Activated effector memory CD4-positive, alpha-beta T cell treated with Interleukin-2 at 50 U/mL for 16 hours (primary cell): Measurements from ENCODE around the gene ASTN1.

Experiments
- DNase-seq: peaks from one replicate; pipeline ENCODE4 v3.0.0-alpha.2; 2020

Gene ASTN1

DNA sequence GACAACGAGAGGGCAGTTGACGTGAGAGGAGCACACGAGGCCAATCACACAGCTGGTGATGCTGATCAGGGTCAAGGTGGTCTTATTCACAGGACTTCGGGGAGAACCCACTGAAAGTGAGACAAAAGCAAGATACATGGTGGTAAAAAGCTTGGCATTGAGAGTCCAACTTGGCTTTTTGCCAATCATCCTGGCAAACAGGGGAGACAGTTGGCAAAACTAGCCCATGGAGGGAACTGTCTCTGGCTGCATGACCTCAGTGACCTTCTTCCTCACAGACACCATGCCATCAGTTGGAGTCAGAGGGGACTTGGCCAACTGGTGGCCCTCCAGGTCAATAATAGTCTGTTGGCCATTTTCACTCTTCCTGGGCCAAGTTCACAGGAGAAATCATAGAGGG lies 139.9 kb downstream of the ASTN1 start:
- DNase-seq: no peak

DNA sequence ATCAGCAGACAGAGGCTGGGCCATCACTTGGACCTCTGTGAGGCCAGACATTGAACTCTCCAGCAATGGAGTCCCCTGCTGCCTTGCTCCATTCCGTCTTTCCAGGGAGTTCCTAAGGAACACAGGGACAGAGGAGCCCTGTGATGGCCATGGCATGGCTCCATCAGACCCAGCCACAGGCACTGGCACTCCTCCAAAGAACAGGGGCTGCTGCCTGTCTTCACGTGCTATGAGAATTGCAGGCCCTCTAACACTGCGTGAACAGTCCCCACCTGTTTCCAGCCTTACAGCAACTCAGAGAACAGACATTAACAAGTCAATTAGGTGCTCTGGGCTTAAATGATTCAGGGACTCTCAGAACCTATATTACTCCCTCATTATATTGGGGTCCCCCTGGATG lies 140.8 kb downstream of the ASTN1 start:
- DNase-seq: no peak

DNA sequence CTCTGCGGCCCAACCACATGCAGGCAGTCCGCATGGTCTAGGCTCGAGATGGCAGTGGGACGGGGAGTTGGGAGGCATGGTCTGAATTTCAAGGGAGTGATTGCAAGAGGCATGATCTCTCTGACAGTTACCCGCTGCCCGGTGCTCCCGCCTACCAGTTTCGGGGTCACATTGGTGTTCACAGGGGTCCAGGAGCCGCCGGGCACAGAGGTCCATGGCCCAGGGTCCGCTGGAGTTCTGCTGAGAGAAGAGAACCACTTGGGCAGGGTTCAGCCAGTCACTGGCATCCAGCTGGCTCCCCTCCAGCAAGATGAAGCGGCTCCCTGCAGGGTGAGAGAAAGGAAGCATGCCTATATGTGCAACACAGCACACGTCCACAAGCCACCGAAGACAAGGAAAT lies 141.3 kb downstream of the ASTN1 start:
- no peak for DNase-seq

DNA sequence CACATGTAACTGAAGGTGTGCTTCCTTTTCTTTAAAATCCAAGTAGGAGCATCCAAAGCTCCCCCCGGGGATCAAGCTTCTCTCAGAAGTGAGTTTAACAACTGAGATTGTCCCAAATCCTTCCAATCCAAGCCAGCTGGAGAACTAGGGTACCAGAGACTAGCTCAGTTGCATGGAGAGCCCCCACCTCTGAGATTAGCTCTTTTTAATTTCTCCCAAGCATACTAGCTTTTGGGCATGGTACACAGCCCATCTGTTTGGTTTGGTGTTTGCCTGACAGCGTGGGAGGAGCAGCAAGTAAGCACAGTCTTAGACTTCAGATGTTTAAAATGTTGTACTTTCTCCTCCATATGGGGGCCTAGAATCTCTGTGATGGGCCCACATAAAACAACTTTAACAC lies 142.8 kb downstream of the ASTN1 start:
- DNase-seq: no peak

DNA sequence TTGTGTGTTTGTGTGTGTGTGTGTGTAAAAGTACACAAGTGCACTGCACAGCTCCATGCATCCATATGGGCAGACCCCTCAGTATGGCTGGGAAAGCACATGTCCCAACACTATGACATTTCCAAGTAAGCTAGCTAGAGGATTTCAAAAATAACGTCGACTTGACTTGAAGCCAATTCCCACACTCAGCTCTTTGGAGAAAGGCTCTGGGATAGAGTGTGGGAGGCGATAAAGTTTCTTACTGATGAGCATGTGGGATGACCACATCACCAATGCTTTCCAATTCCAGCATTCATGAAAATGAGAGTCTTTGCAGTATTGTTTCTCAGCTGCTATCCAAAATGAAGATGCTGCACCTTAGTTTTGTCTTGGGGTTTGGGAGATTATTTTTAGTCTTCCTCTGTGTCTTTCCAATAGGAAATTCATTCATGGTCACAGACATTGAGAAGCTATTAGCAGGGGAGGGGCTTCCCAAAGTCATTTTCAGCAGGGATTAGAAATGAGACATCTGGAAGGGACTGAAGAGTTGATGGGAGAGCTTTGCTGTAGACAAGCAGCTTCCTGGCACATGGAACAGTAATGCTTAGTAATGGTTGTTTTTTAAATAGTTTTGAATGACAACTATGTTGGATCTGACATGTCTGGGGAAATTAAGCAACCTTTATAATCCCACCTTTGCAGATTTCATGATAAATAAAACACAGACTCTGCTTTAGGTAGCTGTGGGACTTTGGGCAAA lies 143.5 kb downstream of the ASTN1 start:
- no peak for DNase-seq

DNA sequence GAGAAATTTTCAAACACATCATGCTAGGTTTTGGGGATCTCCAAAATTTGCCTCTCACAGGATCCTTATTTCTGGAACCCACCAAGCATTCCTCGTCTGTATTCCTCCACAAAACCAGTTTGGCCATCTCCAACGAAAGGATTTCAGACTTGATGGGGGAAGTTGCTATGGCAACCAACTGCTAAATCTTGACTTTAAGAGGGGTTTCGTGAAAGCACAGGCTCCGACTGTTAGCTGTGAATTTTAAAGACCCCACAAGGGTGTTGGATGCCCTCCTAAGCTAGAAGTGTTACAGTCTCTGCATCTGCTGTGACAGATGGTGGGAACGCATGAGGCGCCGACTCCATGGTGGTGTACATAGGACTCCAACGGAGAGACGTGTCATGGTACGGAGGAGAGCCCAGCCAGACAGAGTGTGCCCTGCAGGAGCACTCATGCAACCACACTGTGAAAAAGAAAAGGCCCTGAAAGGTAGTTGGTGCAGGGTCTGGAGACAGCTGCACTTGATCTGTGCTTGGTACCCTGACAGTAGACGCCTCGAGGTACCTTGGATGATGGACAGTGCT lies 147.1 kb downstream of the ASTN1 start:
- no peak for DNase-seq

DNA sequence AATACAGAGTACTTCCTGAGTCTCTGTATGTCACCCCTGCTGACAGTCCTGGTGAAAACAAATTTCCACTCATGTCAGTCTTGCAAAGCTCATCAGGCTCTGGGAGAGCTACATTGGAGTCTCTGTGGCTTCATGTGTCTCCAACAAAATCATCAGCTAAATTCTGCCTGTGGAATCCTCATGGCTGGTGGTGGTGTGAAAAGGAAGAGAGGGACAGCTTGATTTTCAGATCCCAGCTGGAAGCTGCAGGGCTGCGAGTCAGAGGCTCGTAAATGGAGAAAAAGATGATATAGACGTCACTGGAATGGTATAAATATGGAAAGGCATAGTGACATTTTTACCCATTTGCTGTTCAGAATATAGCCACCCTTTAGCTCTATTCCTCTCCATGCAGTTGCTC lies 150.2 kb downstream of the ASTN1 start:
- no peak for DNase-seq

DNA sequence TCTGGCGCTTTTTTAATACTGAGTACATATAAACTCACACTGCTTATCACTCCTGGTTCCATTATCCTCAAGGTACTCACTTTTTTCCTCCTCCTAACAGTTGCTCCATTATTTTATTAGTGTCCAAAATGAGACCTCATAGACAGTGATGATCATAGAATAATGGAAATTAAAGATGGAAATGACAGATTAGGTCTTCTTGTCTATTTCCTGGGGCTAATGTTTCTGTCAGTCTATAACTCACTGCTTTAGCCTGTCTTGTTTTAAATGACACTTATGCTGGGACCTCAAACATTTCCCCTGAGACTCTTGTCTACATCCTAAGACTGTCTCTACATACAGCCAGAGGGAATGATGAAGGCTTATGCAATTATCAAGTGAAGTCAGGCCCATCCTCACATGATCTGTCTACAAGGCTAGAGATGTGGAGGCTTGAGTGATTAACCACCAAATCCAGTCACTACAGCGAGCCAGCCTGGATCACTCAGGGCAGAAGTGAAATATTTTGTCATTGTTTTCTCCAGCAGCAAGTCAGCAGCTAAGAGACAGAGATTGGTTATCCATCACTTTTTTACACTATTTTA lies 152.1 kb downstream of the ASTN1 start:
- DNase-seq: no peak

DNA sequence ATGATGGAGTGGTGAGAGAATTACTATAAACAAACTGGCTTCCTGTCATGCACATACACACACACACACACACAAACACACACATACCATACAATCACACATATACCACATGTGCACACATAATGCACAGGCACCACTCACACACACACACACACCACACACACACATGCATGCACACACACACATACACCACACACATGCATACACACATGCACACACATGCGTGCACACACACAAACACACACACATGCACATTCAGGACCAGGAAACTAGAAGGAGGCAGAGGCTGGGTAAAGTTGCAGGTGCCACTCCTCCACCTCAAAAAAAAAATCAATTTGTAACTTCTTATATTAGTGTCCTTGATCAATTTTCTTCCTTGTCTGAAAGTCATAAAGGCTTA lies 153.0 kb downstream of the ASTN1 start:
- DNase-seq: no peak

DNA sequence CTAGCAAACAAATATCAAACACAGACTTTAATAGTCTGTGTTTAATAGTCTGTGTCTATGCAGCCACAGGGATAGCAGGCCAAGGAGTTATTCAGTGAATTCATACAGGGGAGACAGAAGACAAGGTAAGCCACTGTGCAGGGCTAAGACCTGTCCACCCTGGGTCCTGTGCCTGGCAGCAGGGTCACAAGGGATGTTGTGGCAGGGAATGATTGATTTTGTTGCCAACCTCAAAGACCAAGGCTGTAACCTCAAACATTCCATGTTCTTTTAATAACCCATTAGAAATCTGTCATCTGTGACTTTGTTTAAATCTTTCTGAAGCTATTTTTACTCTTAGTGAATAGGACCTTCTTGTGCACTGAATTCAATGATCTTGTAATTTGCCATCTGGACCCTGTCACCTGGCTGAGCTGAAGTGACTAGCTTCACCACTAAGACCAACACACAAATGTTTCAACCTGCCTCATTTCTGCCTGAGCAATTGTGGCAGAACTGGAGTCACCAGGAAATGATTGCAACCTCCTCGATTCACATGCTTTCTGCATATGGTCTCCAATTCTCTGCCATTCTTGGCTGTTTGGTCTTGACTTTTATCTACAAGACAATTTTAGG lies 154.2 kb downstream of the ASTN1 start:
- DNase-seq: no peak

DNA sequence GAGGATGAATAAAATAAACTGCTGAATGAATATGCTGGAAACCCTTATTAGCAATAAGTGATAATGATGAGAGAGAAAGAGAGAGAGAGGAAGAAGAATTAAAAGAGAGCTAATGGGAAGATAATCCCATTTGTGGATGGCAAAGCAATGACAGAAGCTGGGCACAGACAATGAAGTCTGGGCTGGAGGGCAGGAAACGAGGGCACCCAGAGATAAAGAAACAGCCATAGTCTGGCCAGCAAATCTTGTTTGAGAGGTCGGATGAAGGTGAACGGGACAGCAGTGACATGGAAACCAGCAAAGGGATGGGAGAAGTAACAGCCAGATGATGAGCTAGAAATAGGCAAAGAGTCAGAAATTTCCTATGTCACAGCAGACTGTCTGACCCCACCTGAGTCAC lies 155.9 kb downstream of the ASTN1 start:
- no peak for DNase-seq

DNA sequence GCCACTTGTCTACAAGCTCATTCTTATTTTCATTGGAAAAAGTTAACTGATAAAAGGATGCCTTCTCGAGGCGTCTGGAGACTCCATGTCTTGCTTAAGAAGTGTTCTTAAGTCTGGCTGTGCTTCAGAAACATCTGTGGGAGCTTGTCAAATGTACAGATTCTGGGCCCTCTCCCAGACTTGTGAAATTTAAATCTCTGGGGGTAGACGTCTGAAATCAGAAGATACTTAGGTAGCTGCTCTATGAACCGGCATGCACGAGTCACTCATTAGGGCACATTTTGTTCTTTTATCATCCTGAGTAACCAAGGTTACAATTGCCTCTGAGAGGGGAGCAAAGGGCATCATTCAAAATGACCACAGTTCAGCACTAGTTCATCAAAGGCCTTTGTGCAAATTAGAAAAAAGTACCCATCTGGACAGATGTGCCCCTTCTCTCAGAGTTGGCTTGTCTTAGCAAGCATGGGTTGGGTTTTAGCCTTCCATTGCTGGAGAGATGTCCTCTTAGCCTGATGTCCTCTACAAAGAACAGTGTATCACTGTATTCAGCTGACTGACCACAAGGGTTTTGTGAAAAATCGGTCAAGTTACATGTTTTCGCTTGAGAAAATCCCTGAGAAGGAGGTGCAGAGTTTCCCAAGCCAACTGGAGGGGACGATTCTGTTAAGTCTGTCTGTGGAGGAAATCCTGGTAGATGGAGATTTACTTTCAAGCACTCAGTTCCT lies 156.9 kb downstream of the ASTN1 start:
- no peak for DNase-seq

DNA sequence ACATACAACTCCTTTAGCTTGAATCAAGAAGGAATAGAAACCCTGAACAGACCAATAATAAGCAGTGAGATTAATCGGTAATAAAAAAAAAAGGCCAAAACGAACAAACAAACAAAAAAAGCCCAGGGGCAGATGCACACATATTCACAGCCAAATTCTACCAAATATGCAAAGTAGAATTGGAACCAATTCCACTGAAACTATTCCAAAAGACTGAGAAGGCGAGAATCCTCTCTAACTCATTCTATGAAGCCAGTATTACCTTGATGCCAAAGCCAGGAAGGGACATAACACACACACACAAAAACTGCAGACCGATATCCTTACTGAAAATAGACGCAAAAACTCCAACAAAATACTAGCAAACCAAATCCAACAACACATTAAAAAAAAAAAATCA lies 161.6 kb downstream of the ASTN1 start:
- no peak for DNase-seq

DNA sequence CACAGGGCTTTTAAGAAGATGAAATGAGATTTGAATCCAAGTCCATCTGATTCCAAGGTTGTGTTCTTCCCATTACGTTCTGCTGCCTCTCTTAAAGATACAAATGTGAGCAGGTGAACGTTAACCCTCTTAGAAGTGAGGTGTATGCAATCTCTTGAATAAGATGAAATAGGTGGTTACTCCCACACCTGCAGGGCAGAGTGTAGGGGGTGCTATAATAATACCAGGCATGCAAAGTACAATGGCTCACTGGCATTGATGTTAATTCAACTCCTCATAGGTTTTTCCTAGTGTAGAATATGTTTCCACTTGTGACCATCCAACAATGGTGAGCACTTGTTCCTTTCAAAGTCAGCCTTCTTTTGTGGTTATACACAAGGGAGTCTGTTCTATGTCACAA lies 163.0 kb downstream of the ASTN1 start:
- no peak for DNase-seq

DNA sequence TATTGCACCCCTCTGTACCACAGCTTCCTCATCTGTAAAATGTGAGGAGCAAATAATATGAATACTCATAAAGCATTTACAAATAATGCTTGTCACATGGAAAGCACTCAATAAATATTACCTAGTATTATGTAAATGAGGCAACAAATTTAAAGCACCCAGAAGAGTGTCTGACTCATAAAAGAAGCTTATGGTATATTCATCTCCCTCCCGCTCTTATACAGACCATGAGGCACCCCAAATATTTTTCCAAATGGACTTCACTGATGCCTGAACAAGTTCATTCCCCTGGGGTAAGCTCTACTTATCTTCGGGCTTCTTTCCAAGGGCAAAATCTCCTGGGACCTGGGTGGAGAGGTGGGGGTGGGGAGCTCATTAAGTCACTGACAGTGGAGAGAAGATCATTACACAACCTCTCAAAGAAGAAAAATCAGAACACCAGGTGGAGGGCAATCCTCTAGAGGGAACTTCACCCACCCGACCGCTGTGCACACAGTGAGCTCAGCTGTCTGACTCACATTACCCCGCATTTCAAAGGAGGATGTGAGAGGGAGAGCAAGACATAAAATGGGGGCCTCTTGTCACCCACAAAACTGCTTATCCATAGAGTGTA lies 166.2 kb downstream of the ASTN1 start:
- no peak for DNase-seq

DNA sequence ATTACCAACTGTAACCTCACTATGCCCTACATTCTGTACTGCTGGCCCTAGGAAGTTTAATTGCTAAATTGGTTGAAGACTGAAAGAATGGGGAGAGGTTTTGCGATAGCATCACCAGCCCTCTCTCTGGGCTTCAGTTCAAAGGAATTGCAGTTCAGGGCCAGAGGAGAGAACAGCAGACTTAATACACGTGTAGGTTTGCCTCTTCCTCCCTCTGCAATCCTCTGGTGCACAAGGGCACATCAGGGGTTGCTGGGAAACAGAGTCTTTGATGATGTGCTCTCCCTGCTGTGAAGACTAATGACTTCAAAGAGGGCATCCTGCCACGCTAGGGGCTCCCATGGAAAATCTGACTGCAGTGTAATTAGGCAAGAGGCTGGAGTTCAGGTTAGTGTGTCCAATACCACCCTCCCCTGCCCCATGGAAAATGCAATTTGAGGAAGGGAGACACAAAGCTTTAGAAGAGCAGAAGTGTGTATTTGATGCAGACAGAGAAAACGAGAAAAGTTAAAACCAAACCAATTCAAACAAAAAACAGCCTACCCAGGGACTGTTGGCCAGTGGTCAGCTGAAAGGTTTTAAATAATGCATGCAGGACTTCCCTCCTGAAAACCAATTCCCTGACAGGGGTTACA lies 167.9 kb downstream of the ASTN1 start:
- DNase-seq: no peak

DNA sequence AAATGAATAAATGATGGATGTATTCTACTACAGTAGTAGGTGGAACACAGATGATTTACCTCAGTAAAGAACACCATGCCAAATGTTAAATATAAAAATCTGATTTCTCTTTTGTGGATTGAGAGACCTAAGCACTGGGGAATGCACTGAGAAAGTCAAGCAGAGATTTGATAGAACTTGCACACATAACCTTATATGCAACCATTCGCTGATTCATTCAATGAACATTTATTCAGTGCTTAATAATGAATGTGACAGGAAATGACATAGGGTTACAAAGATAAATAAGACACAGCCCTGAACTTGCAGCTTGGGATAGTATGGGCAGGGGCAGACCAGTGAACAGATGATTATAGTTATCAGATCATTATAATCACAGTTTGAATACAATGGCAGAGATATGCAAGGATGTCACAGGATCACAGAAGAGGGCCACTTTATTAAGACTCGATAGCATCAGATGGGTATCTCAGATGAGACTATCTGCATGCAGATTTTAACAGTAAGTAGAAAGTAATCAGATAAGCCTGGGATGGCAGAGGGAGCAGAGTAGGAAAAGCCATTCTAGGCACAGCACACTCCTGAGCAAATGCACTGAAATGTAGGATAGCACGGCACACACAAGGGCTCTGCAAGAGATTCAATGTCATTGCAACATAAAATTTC lies 169.4 kb downstream of the ASTN1 start:
- no peak for DNase-seq

DNA sequence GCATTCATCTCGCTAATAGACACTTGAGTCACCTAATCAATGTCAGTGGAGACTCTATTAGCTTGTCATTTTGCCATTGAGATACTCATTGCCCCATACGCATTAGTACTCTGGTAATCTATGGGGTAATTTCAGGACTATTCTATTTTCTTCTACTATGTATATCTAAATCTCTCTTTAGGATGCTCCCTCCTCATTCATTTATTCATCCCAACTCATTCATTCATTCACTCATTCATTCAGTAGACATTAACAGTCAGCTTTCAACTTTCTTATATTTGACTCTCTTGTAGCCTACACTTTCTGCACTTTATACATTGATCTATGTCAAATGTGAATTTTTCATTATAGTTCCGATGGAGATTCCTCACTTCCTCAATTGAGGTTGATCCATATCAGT lies 170.9 kb downstream of the ASTN1 start:
- DNase-seq: no peak

DNA sequence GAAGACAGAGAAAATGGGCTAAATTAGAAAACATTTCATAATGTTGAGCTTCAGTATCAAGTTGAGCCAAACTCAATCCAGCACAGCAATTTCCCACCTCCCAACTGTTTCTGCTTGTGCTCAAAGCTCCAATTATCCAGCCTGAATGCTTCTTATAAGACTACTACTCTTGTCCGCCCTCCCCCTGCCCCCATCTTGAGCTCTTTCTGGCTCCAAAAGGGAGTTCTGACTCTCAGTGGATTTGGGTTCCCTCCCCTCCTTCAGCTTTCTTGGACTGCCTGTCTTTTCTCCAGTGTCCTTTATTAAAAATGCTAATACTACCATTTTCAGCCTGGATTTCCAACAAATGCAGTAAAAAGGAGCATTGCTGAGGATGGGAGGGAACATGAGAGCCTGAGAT lies 174.8 kb downstream of the ASTN1 start:
- no peak for DNase-seq

DNA sequence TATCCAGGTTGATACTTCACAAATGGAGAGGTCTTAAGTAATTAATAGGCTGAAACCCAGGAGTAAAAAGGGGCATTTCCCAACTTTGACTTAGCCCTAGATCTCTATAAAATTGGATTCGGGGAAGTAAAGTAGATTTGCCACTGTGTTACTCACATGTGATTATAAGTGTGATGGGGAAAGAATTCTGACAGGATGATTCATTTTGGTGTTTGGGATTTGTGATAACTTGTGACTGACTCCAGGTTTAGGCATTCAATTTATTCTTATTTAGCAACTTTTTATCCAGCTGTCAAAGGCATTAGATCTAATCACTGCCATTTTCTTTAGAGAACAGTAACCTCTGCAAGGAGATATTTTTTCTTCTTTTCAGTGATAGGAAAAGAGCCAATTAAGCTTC lies 175.5 kb downstream of the ASTN1 start:
- no peak for DNase-seq

DNA sequence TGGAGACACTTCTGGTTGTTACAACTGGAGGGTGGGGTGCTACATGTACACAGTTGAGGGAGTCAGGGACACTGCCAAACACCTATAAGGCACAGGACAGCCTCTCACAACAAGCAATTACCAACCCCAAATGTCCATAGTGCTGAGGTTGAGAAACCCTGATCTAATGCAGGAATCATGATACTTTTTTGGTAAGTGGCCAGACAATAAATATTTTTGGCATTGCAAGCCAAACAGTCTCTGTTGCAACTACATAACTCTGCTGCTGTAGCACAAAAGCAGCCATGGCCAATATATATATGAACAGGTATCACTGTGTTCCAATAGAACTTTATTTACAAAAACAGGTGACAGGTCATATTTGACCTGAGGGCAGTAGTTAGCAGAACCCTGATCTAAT lies 177.5 kb downstream of the ASTN1 start:
- no peak for DNase-seq

DNA sequence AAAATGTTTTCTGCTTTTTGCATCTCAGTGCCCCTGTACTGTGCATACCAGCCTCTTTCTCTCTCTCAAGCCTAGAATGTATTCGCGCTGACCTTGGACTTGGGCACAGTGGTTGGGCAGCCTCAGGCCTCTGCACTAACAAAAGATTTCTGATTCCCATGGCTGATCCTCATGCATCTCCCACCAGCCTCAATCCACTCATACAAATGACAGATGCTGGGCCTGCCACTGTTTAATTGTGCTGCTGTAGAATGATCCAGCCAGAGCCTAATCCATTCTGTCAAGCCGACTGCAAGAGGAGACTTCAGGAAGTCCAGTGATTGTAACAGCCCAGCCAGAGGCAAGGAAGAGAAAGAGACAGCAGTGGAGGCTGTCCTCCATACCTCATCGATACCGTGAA lies 180.8 kb downstream of the ASTN1 start:
- no peak for DNase-seq
